ENCODE results near the gene SEC14L2. TPM values are rescaled to one million over a fixed set of nuclear protein-coding genes. Genes with fewer than 3 reads are reported as not detected.

Gene SEC14L2
- total RNA-seq, 1 donor from 2014 or later: 1.3 TPM

- no peak for DNase-seq (ENCODE audit: low spot score)
- intact Hi-C loops (cut with DNase I): loop anchor here (10.0 kb wide), 1 partner anchor 171 kb away; the partner anchor contains the start of gene PES1
Measured at GRCh38 chr22:30423301-30423958, 26.6 kb downstream of the SEC14L2 start.

- peak; percentile 99 for DNase-seq (ENCODE audit: low spot score)
- intact Hi-C loops (cut with DNase I): loop anchor here (1.0 to 10.0 kb wide), 2 partner anchors 135 to 171 kb away; partner anchors contain the start of genes CASTOR1 and PES1
Measured at GRCh38 chr22:30423959-30424533, 27.2 kb downstream of the SEC14L2 start.

DNA sequence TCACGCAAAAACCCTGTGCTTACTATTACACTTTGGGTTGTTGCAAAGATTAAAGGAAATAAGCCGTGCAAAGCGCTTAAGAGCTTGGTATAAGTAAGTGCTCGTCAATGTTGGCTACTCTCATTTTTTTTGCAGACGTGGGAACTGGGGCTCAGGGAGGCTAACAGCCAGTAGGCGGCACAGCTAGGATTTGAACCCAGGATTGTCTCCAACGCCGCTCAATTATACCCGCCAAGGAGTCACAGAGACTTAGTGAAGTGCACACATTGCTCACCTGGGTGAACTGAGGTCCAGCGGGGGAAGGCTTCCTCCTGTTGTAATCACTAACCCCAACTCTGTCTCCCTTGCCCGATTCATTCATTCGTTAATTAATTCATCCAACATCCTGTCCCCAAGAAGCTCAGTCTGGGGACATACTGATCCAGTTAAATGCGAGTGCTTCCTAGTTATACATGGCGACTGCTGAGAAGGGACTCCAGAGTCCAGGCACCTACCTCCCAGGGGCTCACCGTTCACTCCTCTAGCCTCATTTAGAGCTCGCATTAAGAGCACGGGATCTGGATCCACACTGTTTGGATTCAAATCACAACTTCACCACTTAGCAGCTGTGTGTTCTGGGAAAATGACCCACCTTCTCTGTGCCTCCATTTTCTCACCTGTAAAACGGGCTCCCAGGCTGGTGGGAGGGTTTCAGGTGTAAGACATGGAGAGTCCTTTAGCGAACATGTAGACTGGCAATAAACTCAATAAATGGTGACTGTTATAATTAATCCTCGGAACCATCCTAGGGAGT lies 27.9 kb downstream of the SEC14L2 start:
- DNase-seq (ENCODE audit: low spot score): no peak
- intact Hi-C loops (cut with DNase I): loop anchor here (1.0 to 10.0 kb wide), 2 partner anchors 135 to 170 kb away; partner anchors contain the start of genes CASTOR1 and PES1

DNA sequence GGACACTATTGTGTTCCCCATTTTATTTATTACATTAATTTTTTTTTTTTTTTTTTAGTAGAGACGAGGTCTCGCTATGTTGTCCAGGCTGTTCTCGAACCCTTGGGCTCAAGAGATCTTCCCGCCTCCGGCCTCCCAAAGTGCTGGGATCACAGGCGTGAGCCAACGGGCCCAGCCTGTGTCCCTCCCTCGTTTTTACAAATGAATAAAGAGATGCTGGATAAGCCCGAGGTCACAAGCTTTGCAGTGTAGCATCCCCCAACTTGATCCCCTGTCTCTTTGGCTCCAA lies 28.5 kb downstream of the SEC14L2 start:
- intact Hi-C loops (cut with DNase I): loop anchor here (10.0 kb wide), 1 partner anchor 170 kb away; the partner anchor contains the start of gene PES1
- DNase-seq (ENCODE audit: low spot score): no peak

GRCh38 chr22:30425616-30426387 lies 29.0 kb downstream of the SEC14L2 start, which contains the start of gene MTFP1:
Gene MTFP1 (plus strand): TSS chr22:30425768. CDS start chr22:30425880, 112 bp downstream.
- intact Hi-C loops (cut with DNase I): loop anchor here (10.0 kb wide), 1 partner anchor 169 kb away; the partner anchor contains the start of gene PES1
- DNase-seq (ENCODE audit: low spot score): peak; percentile 79

DNA sequence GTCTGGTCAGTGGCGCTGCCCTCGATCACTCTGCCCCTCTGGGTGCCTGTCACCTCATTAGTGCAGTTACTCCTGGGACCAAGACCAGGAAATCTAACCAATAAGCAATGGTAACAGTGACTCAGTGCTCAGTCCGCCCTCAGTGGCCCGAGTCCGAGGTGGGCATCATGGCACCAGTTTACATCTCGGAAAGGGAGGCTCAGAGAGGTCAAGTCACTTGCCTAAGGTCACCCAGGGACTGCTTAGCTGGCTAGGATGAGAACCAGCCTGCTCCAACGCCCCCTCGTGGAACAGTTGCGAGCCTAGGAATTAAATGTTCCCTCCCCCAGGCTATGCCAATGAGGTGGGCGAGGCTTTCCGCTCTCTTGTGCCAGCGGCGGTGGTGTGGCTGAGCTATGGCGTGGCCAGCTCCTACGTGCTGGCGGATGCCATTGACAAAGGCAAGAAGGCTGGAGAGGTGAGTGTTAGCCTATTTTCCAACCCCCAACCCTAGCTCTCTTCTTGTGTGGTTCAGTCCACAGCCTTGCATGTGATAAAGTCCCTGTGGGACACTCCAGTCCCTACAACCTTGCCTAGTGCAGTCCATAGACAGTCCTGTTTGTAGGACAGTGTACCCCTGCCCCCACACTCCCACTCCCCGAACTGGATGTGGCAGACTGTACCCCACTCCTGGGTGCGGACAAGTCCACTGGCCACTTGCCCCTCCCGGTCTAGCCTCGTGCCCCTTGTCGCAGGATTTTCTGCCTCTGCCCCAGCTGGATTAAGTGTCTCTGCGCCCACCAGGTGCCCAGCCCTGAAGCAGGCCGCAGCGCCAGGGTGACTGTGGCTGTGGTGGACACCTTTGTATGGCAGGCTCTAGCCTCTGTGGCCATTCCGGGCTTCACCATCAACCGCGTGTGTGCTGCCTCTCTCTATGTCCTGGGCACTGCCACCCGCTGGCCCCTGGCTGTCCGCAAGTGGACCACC lies 29.9 kb downstream of the SEC14L2 start:
- DNase-seq (ENCODE audit: low spot score): peak; percentile 86
- intact Hi-C loops (cut with DNase I): loop anchor here (10.0 kb wide), 1 partner anchor 168 kb away; the partner anchor contains the start of gene PES1

DNA sequence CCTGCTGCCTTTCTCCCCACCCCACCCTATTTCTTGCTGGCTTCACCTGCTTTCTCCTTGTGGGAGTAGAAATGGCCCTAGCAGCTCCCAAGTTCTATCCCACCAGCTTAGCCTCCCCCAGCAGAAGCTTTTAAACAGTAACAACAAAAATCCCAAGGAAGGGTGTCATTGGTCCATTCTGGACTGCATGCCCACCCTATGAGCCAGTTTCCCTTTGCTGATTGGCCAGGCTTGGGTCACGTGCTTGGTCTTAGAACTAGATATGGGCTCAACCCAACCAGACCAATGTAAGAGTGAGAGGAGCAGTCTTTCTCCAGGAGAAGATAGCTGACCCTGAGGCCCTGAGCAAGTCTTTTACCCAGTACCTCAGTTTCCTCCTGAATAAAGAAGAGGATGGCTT lies 31.1 kb downstream of the SEC14L2 start:
- intact Hi-C loops (cut with DNase I): loop anchor here (10.0 kb wide), 1 partner anchor 167 kb away; the partner anchor contains the start of gene PES1
- no peak for DNase-seq (ENCODE audit: low spot score)

DNA sequence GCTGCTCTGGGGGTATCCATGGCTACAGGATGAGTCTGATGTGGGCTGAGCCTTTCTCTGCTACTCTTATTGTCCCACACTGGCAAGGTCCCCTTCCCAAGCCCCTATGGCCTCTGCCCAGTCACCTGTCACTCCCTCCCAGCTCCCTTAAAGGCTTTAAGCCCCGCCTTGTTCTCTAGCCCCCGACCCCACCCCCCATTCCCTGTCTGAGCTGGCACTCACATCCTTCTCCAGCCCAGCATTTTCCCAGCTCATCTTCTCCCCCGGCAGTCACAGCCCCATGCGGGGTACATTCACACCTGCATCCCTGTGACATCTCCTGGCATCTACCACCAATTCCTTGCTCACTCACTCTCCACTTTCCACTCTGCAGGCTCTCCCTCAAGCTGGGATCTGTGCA lies 33.1 kb downstream of the SEC14L2 start:
- no peak for DNase-seq (ENCODE audit: low spot score)

GRCh38 chr22:30430933-30431332 lies 34.1 kb downstream of the SEC14L2 start:
- DNase-seq (ENCODE audit: low spot score): no peak
- intact Hi-C loops (cut with DNase I): no loop called here

More for the DNA sequence above, 33.1 kb downstream of the SEC14L2 start:
- intact Hi-C loops (cut with DNase I): loop anchor here (10.0 kb wide), 1 partner anchor 165 kb away; the partner anchor contains the start of gene PES1

- DNase-seq (ENCODE audit: low spot score): no peak
- intact Hi-C loops (cut with DNase I): no loop called here
Measured at GRCh38 chr22:30432096-30432495, 35.3 kb downstream of the SEC14L2 start.

DNA sequence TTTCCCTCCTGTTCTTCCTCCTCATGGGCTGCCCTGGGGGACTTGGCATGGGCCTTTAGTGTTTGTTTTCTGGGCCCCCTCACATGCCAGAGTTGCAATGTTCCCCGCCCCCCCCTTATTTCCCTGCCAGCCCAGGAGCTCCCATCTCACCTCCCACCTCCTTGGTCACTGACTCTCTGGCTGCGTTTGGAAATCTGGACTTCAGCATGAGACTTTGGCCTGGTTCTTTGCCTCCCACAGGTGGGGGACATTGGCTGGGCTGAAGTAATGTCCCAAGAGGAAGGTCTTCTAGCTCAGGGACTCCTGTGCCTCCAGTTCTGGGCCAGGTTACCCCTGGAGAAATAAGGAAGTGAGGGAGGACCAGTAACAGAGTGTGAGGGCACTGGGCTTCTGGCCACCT lies 35.7 kb downstream of the SEC14L2 start:
- intact Hi-C loops (cut with DNase I): no loop called here

DNA sequence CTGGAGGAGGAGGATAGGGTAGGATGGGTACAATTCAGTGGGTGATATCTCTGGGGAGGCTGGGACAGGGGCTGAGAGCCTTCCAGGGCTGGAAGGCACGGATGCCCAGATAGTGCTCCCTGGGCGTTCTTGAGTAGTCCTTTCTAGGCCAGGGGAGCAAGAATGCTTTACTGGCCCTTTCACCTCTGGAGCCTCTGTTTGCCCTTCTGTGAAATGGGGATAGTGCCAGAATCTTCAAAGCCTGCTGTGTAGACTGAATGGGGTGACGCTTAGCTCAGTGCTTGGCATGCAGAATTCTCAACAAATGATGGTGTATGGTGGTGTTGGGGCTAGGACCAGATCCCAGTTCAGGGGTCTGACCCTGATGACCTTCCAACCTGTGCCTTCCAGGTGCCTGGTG lies 36.4 kb downstream of the SEC14L2 start:
- DNase-seq (ENCODE audit: low spot score): no peak
- intact Hi-C loops (cut with DNase I): no loop called here

More for the DNA sequence above, 35.7 kb downstream of the SEC14L2 start:
- DNase-seq (ENCODE audit: low spot score): no peak

- intact Hi-C loops (cut with DNase I): no loop called here
- DNase-seq (ENCODE audit: low spot score): no peak
Measured at GRCh38 chr22:30433773-30434172, 37.0 kb downstream of the SEC14L2 start.

GRCh38 chr22:30434843-30435242 lies 38.0 kb downstream of the SEC14L2 start:
- no peak for DNase-seq (ENCODE audit: low spot score)
- intact Hi-C loops (cut with DNase I): no loop called here

DNA sequence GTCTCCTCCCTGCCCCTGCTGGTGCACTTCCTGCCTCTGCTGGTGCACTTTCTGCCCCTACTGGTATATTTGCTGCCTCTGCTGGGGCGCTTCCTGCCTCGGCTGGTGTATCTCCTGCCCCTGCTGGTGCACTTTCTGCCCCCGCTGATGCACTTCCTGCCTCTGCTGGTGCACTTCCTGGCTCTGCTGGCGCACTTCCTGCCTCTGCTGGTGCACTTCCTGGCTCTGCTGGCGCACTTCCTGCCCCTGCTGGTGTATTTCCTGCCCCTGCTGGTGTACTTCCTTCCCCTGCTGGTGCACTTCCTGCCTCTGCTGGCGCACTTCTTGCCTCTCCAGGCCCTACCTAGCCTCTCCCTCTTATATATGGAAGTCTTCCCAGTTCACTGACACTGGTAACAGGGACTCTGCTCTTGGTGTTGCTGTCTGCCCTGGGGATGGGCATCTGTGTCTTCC lies 38.9 kb downstream of the SEC14L2 start:
- intact Hi-C loops (cut with DNase I): no loop called here
- peak; percentile 75 for DNase-seq (ENCODE audit: low spot score)

DNA sequence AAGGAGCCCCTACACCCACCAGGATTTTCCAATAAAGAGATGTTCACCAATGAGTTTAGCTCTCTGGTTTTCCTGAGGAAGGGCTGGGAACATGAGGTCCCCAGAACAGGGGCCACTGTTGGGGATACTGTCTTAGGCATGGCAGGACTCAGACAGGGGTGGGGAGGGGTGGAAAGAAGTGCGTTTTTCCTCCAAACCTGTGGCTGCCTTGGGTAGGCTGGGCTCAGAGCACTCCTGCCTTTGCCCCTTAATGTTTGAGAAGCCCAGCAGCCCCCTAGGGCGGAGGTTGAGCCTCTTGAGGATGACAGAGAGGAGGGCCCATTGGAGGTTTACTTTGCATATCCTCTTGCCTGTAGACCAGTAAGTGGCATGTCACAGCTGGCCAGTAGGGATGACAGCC lies 39.4 kb downstream of the SEC14L2 start:
- intact Hi-C loops (cut with DNase I): no loop called here
- no peak for DNase-seq (ENCODE audit: low spot score)

- DNase-seq (ENCODE audit: low spot score): no peak
- intact Hi-C loops (cut with DNase I): no loop called here
Measured at GRCh38 chr22:30438559-30438958, 41.7 kb downstream of the SEC14L2 start.

GRCh38 chr22:30439226-30439625 lies 42.4 kb downstream of the SEC14L2 start:
- no peak for DNase-seq (ENCODE audit: low spot score)

More at GRCh38 chr22:30439226-30439625, 42.4 kb downstream of the SEC14L2 start:
- intact Hi-C loops (cut with DNase I): no loop called here

All from cardiac septum (tissue), 1 donor.